Fibroblast of villous mesenchyme (primary cell): ENCODE results near the gene DOK5. TPM values are rescaled to one million over a fixed set of nuclear protein-coding genes. Genes with fewer than 3 reads are reported as not detected.

Experiments used
- DNase-seq: peaks from one replicate; pipeline ENCODE4 v3.0.0-alpha.2; 2010; ENCODE audit warnings: low read depth
- H3K4me3 ChIP-seq: 2 replicates; pipeline ENCODE4 v1.5.1; 2011; ENCODE audit warnings: low read depth, mild to moderate bottlenecking, low read length
- total RNA-seq: library from RNA; depleted of rRNA; stranded (reverse); fragments of >200 nt; gene quantifications from 2 replicates; pipeline ENCODE4 v1.2.3, GENCODE V29; 2012
- TF ChIP-seq, protein P1 (sequence below): IDR thresholded peaks from 2 replicates; pipeline ENCODE4 v1.5.1; 2012; ENCODE audit warnings: low read depth, mild to moderate bottlenecking, low read length; ENCODE audit not compliant: insufficient read depth

The DOK5 gene
- total RNA-seq, 1 donor: under 0.01 TPM

DNA sequence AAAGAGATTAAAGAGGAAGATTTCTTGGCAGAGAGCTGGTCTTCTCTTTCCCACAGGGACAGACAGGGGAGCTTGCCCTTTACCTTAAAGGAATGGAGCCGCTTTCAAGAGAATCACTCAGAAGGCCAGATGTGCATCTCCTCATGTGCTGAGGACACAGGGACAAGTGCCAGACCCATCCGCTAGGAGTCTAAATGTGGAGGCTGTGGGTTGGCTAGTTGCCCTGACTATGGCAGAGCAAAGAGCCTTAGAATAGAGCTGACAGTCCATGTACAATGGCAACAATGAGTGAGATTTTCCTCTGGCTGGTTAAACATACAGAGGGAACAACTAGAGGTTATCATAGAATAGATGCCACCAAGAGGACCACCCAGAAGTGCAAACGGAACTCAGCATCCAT lies 7.3 kb upstream of the DOK5 start:
- no peak for DNase-seq
- TF ChIP-seq, protein P1, sequence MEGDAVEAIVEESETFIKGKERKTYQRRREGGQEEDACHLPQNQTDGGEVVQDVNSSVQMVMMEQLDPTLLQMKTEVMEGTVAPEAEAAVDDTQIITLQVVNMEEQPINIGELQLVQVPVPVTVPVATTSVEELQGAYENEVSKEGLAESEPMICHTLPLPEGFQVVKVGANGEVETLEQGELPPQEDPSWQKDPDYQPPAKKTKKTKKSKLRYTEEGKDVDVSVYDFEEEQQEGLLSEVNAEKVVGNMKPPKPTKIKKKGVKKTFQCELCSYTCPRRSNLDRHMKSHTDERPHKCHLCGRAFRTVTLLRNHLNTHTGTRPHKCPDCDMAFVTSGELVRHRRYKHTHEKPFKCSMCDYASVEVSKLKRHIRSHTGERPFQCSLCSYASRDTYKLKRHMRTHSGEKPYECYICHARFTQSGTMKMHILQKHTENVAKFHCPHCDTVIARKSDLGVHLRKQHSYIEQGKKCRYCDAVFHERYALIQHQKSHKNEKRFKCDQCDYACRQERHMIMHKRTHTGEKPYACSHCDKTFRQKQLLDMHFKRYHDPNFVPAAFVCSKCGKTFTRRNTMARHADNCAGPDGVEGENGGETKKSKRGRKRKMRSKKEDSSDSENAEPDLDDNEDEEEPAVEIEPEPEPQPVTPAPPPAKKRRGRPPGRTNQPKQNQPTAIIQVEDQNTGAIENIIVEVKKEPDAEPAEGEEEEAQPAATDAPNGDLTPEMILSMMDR: no peak
- H3K4me3 ChIP-seq: no peak overlapping the region

DNA sequence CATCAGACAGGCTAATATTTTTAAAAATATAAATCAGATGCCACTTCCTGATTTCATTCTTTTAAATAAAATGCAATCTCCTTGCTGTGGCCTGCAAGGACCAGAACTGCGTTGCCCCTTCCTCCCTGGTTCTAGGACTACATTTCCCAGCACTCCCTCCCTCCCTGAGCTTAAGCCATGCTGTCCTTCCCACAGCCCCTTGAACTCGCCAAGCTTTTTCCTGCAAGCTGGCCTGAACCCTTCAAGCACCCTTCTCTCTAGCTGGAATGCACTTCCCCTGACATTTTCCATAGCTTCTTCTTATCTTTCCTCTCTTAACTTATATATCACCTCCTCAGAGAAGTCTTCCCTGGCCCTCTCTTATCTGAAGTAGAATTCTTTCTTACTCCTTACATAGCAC lies 6.1 kb upstream of the DOK5 start:
- DNase-seq: no peak
- H3K4me3 ChIP-seq: no peak overlapping the region
- TF ChIP-seq, protein P1: no peak

DNA sequence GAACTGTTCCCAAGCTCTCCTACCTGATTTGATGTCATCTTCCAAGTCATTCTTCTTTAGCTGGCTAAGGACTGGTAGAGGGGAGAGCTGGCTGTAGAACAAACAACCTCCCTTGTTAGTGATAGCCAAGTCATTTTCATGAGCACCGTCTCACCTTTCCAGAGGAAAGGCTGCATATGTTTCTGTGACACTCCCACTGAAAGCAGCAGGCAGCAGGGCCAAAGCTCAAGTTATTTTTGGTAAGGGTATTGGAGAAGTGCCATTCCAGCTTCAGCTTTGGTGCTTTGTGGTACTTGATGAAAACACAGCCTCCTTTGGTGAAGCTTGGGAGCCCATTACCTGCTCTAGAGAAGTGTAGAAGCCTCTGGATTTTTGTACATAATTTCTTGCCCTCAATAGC lies 5.4 kb upstream of the DOK5 start:
- no peak for DNase-seq
- TF ChIP-seq, protein P1: no peak
- no peak overlapping the region for H3K4me3 ChIP-seq

DNA sequence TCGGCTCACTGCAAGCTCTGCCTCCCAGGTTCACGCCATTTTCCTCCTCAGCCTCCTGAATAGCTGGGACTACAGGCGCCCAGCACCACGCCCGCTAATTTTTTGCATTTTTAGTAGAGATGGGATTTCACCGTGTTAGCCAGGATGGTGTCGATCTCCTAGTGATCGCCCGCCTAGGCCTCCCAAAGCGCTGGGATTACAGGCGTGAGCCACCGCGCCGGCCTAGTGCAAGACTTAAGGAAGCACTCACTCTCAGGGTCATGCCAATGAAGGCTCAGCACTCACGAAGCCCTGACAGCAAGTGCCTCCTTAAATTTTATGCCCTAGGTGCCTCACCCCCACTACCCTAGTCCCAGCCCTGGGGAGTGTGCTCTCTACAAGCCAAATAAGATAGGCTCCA lies 4.7 kb upstream of the DOK5 start:
- TF ChIP-seq, protein P1: no peak
- no peak for DNase-seq
- H3K4me3 ChIP-seq: no peak overlapping the region

DNA sequence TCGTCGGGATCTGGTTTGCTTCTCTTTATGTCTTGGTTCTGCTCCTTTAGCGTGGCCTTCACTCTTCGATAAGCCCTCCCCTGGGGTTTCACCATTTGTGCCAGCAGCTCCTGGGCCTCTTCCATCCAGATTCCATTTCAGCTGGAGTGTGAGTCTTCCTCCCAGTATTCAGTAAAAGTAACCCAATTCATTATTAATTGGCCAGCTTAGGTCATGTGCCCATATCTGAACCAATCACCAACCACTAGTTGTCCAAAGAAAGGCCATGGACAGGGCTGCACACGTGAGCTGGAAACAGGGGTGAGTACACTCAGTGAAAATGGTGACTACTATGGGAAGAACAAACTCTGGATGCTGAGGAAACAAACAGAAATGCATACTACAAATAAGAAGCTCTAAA lies 2.8 kb upstream of the DOK5 start:
- DNase-seq: no peak
- TF ChIP-seq, protein P1: no peak

DNA sequence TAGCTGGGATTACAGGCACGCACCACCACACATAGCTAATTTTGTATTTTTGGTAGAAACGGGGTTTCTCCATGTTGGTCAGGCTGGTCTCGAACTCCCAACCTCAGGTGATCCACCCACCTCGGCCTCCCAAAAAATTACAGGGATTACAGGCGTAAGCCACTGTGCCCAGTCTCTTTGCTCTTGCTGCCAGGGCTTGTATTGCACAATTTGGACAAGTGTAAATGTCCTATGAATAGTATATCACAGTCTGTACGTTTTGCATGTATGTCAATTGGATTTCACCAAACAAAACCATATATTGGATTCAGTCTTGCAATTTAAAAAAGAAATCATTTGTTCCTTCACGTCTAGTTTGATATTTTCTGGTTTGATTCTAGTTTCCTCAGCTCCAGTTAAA lies 2.1 kb upstream of the DOK5 start:
- TF ChIP-seq, protein P1: no peak
- no peak for DNase-seq
- no peak overlapping the region for H3K4me3 ChIP-seq

More for the DNA sequence above, 2.8 kb upstream of the DOK5 start:
- no peak overlapping the region for H3K4me3 ChIP-seq

DNA sequence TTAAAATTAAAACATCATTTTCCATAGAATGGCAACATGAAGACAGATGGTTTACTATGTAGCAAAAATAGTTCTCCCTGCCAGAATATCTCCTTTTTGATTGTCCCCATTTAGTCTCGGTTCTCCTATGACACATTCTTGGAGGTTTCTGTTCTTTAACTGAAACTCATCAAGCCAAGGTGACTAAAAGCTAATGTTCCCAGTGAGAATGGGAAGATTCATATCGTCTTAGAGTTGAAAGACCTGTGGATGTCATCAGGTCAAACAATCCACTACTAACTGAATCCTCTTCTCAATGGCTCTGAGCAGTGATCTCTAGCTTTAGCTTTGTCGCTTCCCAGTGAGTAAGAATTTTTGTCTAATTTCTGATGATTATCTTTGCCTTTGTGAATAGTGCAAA lies 1.3 kb upstream of the DOK5 start:
- TF ChIP-seq, protein P1: no peak
- DNase-seq: no peak
- no peak overlapping the region for H3K4me3 ChIP-seq
